Astrocyte (in vitro differentiated cells and primary cell): ENCODE data around the gene HTRA2. TPM values are rescaled to one million over a fixed set of nuclear protein-coding genes. Genes with fewer than 3 reads are reported as not detected.
A peak's percentile ranks its signal among the peaks of the same experiment; 100 is the strongest.

Experiments
- DNase-seq: peaks from one replicate; pipeline ENCODE4 v3.0.0-alpha.2; 2010; ENCODE audit warnings: low read depth
- FAIRE-seq: peaks from 2 replicates; lab custom pipeline; 2011; peaks lifted over from hg19 to GRCh38; lab: Jason Lieb, UNC
- H2AFZ ChIP-seq: 2 replicates; pipeline ENCODE4 v1.6.0; 2012; ENCODE audit warnings: low read depth, low read length, inconsistent platforms
- H3K27ac ChIP-seq: 2 replicates; pipeline ENCODE4 v1.5.1; 2011; ENCODE audit warnings: low read depth, low read length, inconsistent platforms
- H3K27me3 ChIP-seq: 2 replicates; pipeline ENCODE4 v1.6.0; 2011; ENCODE audit warnings: low read length, inconsistent platforms; ENCODE audit not compliant: insufficient read depth
- H3K36me3 ChIP-seq: 2 replicates; pipeline ENCODE4 v1.5.1; 2011; ENCODE audit warnings: low read length, inconsistent platforms; ENCODE audit not compliant: insufficient read depth
- H3K4me1 ChIP-seq: 2 replicates; pipeline ENCODE4 v1.5.1; 2011; ENCODE audit warnings: low read length, inconsistent platforms; ENCODE audit not compliant: insufficient read depth
- H3K4me2 ChIP-seq: 2 replicates; pipeline ENCODE4 v1.6.0; 2012; ENCODE audit warnings: low read length, inconsistent platforms
- H3K4me3 ChIP-seq: 2 replicates; pipeline ENCODE4 v1.5.1; 2011; ENCODE audit warnings: low read depth, mild to moderate bottlenecking, low read length, inconsistent platforms; ENCODE audit not compliant: insufficient read depth
- H3K79me2 ChIP-seq: 2 replicates; pipeline ENCODE4 v1.6.0; 2012; ENCODE audit warnings: mild to moderate bottlenecking, low read length, inconsistent platforms; ENCODE audit not compliant: insufficient read depth
- H3K9ac ChIP-seq: 2 replicates; pipeline ENCODE4 v1.6.0; 2012; ENCODE audit warnings: mild to moderate bottlenecking, low read length, inconsistent platforms
- H3K9me3 ChIP-seq: 2 replicates; pipeline ENCODE4 v1.5.1; 2012; ENCODE audit warnings: low read depth, mild to moderate bottlenecking, low read length, inconsistent platforms; ENCODE audit not compliant: insufficient read depth
- H4K20me1 ChIP-seq: 2 replicates; pipeline ENCODE4 v1.6.0; 2012; ENCODE audit warnings: low read length, inconsistent platforms; ENCODE audit not compliant: insufficient read depth
- H3K27ac Mint-ChIP-seq: one replicate; pipeline ENCODE4 v1.8.0; 2021; ENCODE audit warnings: mild to moderate bottlenecking, mixed read lengths; ENCODE audit not compliant: unreplicated experiment
- H3K27me3 Mint-ChIP-seq: one replicate; pipeline ENCODE4 v1.8.0; 2021; ENCODE audit warnings: low read depth, mixed read lengths; ENCODE audit not compliant: unreplicated experiment
- H3K36me3 Mint-ChIP-seq: one replicate; pipeline ENCODE4 v1.8.0; 2021; ENCODE audit warnings: low read depth, mixed read lengths; ENCODE audit not compliant: unreplicated experiment
- H3K4me1 Mint-ChIP-seq: one replicate; pipeline ENCODE4 v1.8.0; 2021; ENCODE audit warnings: low read depth, mixed read lengths; ENCODE audit not compliant: unreplicated experiment
- H3K4me3 Mint-ChIP-seq: one replicate; pipeline ENCODE4 v1.8.0; 2021; ENCODE audit warnings: mild to moderate bottlenecking, moderate library complexity, mixed read lengths; ENCODE audit not compliant: unreplicated experiment
- H3K9me3 Mint-ChIP-seq: one replicate; pipeline ENCODE4 v1.8.0; 2021; ENCODE audit warnings: mild to moderate bottlenecking, mixed read lengths; ENCODE audit not compliant: unreplicated experiment
- EZH2 ChIP-seq: IDR thresholded peaks from 2 replicates; pipeline ENCODE4 v1.6.1; 2012; ENCODE audit warnings: mild to moderate bottlenecking, low read length, inconsistent platforms; ENCODE audit not compliant: insufficient read depth
- total RNA-seq: library from RNA; stranded (reverse); gene quantifications from 2 replicates; pipeline ENCODE4 v1.2.1, GENCODE V29; 2021
- TF ChIP-seq, protein P1 (sequence below): IDR thresholded peaks from 2 replicates; pipeline ENCODE4 v1.5.1; 2011; ENCODE audit warnings: low read depth, mild to moderate bottlenecking, inconsistent platforms, low read length, moderate library complexity; ENCODE audit not compliant: insufficient read depth

HTRA2 gene
- total RNA-seq, 1 donor from 2014 or later = 24.4 TPM

DNA sequence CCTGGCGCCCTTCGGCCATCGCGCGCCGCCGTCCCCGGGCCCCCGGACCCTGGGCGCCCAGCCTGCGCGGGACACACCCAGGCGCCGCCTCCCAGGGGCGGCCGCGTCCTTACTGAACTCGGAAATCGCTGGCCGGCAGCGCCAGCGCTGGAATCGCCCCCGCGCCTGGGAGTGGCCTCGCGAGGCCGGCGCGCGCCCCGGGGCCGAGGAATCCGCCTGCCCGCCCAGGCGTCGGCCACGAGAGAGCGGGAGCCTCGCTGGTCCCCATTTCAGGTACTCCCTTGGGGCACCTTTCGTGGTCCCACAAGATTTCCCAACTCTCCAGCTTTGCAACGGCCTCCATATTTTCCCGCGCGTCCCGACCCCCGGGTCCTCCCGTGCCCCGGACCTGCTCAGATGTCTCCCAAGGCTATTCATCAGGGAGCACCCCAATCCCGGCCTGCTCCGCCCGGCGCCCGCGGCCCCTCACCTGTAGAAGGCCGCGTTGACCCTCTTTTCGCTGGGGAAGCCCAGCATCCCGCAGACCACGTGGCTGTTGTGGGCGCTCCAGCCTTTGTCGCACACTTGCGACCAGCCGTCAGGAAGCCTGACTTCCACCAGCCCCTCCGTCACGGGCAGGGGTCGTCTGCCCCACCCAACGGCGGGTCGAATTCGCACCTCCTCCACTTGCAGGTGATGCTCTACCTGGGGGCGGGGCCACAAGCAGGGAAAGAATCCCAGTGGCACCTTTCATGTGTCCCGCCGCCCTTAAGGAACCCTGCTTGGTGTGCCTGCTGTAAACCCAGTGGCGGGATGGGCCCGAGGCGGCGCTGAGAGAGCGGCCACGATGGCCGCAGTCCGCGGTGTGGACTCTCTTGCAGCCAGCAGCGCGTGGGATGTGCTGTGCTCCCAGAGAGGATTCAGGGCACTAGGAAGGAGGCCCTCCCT is 19.4 kb downstream of the HTRA2 start:
- H3K9me3 Mint-ChIP-seq = no peaks in the 10 kb centered on the region
- Histone ChIP-seq H3K4me1 (peaks cover 25% of the 10 kb centered on the region), H3K36me3 (no peaks in the 10 kb centered on the region), H3K9me3 (no peaks in the 10 kb centered on the region), H2AFZ (peak overlapping the region; percentile 78), H3K27me3 (no peaks in the 10 kb centered on the region), H3K27ac (peak overlapping the region; percentile 21), H3K4me3 (peak overlapping the region; percentile 54), H3K79me2 (peaks cover 48% of the 10 kb centered on the region), H3K9ac (peak overlapping the region; percentile 67), H4K20me1 (peaks cover 6% of the 10 kb centered on the region), H3K4me2 (peak overlapping the region; percentile 92)
- H3K27me3 Mint-ChIP-seq = peaks cover 7% of the 10 kb centered on the region
- H3K27ac Mint-ChIP-seq = no peak overlapping the region
- TF ChIP-seq EZH2 = no peak
- TF ChIP-seq, protein P1, sequence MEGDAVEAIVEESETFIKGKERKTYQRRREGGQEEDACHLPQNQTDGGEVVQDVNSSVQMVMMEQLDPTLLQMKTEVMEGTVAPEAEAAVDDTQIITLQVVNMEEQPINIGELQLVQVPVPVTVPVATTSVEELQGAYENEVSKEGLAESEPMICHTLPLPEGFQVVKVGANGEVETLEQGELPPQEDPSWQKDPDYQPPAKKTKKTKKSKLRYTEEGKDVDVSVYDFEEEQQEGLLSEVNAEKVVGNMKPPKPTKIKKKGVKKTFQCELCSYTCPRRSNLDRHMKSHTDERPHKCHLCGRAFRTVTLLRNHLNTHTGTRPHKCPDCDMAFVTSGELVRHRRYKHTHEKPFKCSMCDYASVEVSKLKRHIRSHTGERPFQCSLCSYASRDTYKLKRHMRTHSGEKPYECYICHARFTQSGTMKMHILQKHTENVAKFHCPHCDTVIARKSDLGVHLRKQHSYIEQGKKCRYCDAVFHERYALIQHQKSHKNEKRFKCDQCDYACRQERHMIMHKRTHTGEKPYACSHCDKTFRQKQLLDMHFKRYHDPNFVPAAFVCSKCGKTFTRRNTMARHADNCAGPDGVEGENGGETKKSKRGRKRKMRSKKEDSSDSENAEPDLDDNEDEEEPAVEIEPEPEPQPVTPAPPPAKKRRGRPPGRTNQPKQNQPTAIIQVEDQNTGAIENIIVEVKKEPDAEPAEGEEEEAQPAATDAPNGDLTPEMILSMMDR = no peak
- peaks cover 2% of the 10 kb centered on the region for H3K36me3 Mint-ChIP-seq
- FAIRE-seq (no peak), DNase-seq (no peak)
- H3K4me3 Mint-ChIP-seq = peak overlapping the region; percentile 75
- peaks cover 9% of the 10 kb centered on the region for H3K4me1 Mint-ChIP-seq

DNA sequence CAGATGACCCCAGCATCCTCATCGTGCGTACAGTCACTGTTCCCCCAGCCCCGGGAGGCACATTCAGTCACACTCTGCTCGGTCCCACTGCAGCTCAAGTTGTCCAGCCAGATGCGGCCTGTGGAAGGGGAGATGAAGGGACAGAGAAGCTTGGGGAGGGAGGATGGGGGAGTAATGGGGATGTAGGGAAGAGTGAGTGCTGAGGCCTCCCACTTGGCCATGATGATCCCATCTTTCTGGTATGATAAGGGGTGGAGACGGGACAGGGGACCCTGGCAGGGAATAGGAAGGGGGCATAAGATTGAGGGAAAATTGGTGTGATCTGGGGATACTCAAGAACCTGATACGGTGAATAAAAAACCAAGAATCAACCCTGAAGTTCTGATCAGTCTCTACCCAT is 20.5 kb downstream of the HTRA2 start:
- H3K9ac ChIP-seq = no peak overlapping the region
- H3K79me2 ChIP-seq = peaks cover 54% of the 10 kb centered on the region
- H3K27me3 Mint-ChIP-seq = peaks cover 7% of the 10 kb centered on the region
- no peak overlapping the region for H3K4me3 ChIP-seq
- no peaks in the 10 kb centered on the region for H3K9me3 ChIP-seq
- peak overlapping the region; percentile 75 for H3K4me3 Mint-ChIP-seq
- H3K4me1 Mint-ChIP-seq = peaks cover 9% of the 10 kb centered on the region
- peaks cover 6% of the 10 kb centered on the region for H4K20me1 ChIP-seq
- H3K36me3 Mint-ChIP-seq = peaks cover 2% of the 10 kb centered on the region
- TF ChIP-seq EZH2 = no peak
- TF ChIP-seq, protein P1 = no peak
- H3K9me3 Mint-ChIP-seq = no peaks in the 10 kb centered on the region
- H3K27ac Mint-ChIP-seq = no peak overlapping the region
- no peak overlapping the region for H3K27ac ChIP-seq
- DNase-seq (no peak), FAIRE-seq (no peak)
- no peaks in the 10 kb centered on the region for H3K27me3 ChIP-seq
- H3K4me1 ChIP-seq = peaks cover 25% of the 10 kb centered on the region
- peak overlapping the region; percentile 92 for H3K4me2 ChIP-seq
- no peak overlapping the region for H2AFZ ChIP-seq
- no peaks in the 10 kb centered on the region for H3K36me3 ChIP-seq

DNA sequence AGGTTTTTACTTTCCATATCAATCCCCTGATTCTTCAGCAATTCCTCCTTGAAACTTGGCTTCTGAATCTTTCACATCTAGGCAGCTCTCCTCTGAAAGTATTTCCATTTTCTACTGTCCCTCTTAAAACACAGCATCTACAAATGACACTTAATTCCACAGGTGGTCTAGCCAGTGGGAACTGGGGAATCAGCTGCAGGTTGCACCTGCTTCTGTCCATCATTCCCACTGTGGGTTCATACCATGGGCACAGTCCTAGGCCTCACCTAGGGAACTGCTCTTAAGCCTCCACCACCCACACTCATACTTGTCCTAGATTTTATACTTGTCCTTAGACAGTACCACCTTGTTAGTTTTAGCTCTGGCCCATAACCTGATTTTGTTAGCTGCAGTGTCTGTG is 21.8 kb downstream of the HTRA2 start:
- peaks cover 67% of the 10 kb centered on the region for H3K79me2 ChIP-seq
- DNase-seq = no peak
- H3K4me1 Mint-ChIP-seq = peaks cover 9% of the 10 kb centered on the region

More for the DNA sequence above, 21.8 kb downstream of the HTRA2 start:
- no peaks in the 10 kb centered on the region for H3K9me3 Mint-ChIP-seq
- H3K4me3 Mint-ChIP-seq = no peak overlapping the region
- peaks cover 7% of the 10 kb centered on the region for H3K27me3 Mint-ChIP-seq
- H3K9me3 ChIP-seq = no peaks in the 10 kb centered on the region
- no peak overlapping the region for H2AFZ ChIP-seq
- TF ChIP-seq, protein P1 = no peak
- no peak for TF ChIP-seq EZH2
- H3K36me3 ChIP-seq = no peaks in the 10 kb centered on the region
- H3K27ac ChIP-seq = no peak overlapping the region
- H3K9ac ChIP-seq = no peak overlapping the region
- no peak overlapping the region for H3K27ac Mint-ChIP-seq
- peaks cover 33% of the 10 kb centered on the region for H3K4me1 ChIP-seq
- H3K4me3 ChIP-seq = peak overlapping the region; percentile 85
- H3K4me2 ChIP-seq = peak overlapping the region; percentile 90
- H3K36me3 Mint-ChIP-seq = peaks cover 2% of the 10 kb centered on the region
- peaks cover 11% of the 10 kb centered on the region for H4K20me1 ChIP-seq
- no peaks in the 10 kb centered on the region for H3K27me3 ChIP-seq
- no peak for FAIRE-seq
